Activated CD8-positive, alpha-beta memory T cell treated with anti-CD3 and anti-CD28 coated beads, Interleukin-2, amount 10 ng/mL, durations not matched to agents 7 days and 5 days (primary cell): Measurements from ENCODE around the gene PRR33. TPM values are rescaled to one million over a fixed set of nuclear protein-coding genes. Genes with fewer than 3 reads are reported as not detected.

Source experiments
- ATAC-seq: fragments of 150-1000 bp; cut with Tn5 transposase; one replicate; pipeline ENCODE4 v1.10.0; 2021; ENCODE audit warnings: moderate library complexity
- CTCF ChIA-PET: fragments of 350-600 bp; sonication (Branson Sonifier 250); formaldehyde crosslinking; loops from one replicate; lab custom pipeline; 2021; ENCODE audit warnings: antibody characterized with exemption; lab: Charles Lee
- DNase-seq: peaks from one replicate; pipeline ENCODE4 v3.0.0-alpha.2; 2020
- H3K27ac Mint-ChIP-seq: one replicate; pipeline ENCODE4 v1.8.0; 2021; ENCODE audit warnings: mild to moderate bottlenecking, mixed read lengths
- H3K27me3 Mint-ChIP-seq: one replicate; pipeline ENCODE4 v1.8.0; 2021; ENCODE audit warnings: mixed read lengths
- H3K36me3 Mint-ChIP-seq: one replicate; pipeline ENCODE4 v1.8.0; 2021; ENCODE audit warnings: mild to moderate bottlenecking, mixed read lengths
- H3K4me1 Mint-ChIP-seq: one replicate; pipeline ENCODE4 v1.8.0; 2021; ENCODE audit warnings: mixed read lengths
- H3K4me3 Mint-ChIP-seq: one replicate; pipeline ENCODE4 v1.8.0; 2021; ENCODE audit warnings: mild to moderate bottlenecking, moderate library complexity, mixed read lengths
- H3K9me3 Mint-ChIP-seq: one replicate; pipeline ENCODE4 v1.8.0; 2022; ENCODE audit warnings: low read depth, mixed read lengths
- total RNA-seq, 2 experiments: library from RNA; stranded (reverse); gene quantifications; one replicate each; pipeline ENCODE4 v1.2.3, GENCODE V29; 2021

The PRR33 gene
- total RNA-seq, 2 experiments from 2014 or later = not detected

DNA sequence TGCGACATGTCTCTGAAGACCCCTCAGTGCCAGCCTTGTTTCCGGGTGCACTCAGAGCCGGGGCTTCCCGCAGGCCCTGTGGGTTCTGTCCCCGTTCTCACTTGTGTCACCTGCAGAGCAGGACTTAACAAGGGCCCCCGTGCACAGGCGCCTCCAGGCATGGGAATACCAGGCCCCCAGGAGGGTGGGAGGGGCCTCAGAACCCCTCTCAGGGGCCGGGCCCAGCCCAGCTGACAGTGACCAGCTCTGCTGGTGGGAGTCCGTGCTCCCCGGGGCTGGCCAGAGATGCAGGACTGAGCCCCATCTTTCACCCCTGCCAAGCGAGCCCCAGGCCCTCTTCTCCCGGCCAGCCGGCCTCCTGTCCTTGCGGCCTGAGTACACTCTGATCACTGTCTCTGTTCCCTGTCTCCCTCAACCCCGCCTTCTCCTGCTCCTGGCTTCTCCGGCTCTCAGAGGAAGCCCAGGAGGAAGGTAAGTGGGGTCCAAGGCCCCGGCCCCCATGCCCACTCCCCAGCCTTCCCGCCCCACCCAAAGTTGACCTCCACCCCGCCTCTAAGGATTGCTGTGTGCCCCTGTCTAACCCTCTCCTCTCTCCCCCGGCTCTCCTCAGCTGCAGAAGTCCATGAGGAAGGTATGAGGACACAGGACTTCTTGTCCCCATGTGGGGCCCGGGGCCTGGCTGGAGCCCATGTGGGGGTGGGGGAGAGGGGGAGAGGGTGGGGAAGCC, 33.1 kb upstream of the PRR33 start:
- no peaks in the 10 kb centered on the region for H3K36me3 Mint-ChIP-seq
- CTCF ChIA-PET = no interaction called here
- H3K27ac Mint-ChIP-seq = no peak overlapping the region
- no peaks in the 10 kb centered on the region for H3K9me3 Mint-ChIP-seq
- ATAC-seq (no peak), DNase-seq (no peak)
- H3K4me3 Mint-ChIP-seq = no peak overlapping the region
- no peaks in the 10 kb centered on the region for H3K27me3 Mint-ChIP-seq
- H3K4me1 Mint-ChIP-seq = peaks cover 3% of the 10 kb centered on the region

GRCh38 chr11:1924181-1924580, 32.5 kb upstream of the PRR33 start:
- H3K4me1 Mint-ChIP-seq = peaks cover 3% of the 10 kb centered on the region
- CTCF ChIA-PET = no interaction called here
- H3K4me3 Mint-ChIP-seq = no peak overlapping the region
- H3K27me3 Mint-ChIP-seq = no peaks in the 10 kb centered on the region
- H3K27ac Mint-ChIP-seq = no peak overlapping the region
- no peak for DNase-seq
- no peaks in the 10 kb centered on the region for H3K36me3 Mint-ChIP-seq
- no peak for ATAC-seq
- H3K9me3 Mint-ChIP-seq = no peaks in the 10 kb centered on the region

- DNase-seq (no peak), ATAC-seq (no peak)
- Mint-ChIP-seq H3K27me3 (no peaks in the 10 kb centered on the region), H3K27ac (no peak overlapping the region), H3K4me1 (peaks cover 3% of the 10 kb centered on the region), H3K9me3 (no peaks in the 10 kb centered on the region), H3K4me3 (no peak overlapping the region), H3K36me3 (no peaks in the 10 kb centered on the region)
- CTCF ChIA-PET = interaction anchor here (1.1 kb wide), 1 partner anchor 36 kb away, joined by 3 read pairs; no protein-coding TSS in a partner anchor
These were observed 31.7 kb upstream of the PRR33 start for GRCh38 chr11:1923201-1923956.

- H3K27me3 Mint-ChIP-seq = no peaks in the 10 kb centered on the region
- DNase-seq (no peak), ATAC-seq (no peak)
- no peak overlapping the region for H3K4me3 Mint-ChIP-seq
- H3K27ac Mint-ChIP-seq = no peak overlapping the region
- no peaks in the 10 kb centered on the region for H3K9me3 Mint-ChIP-seq
- CTCF ChIA-PET = interaction anchor here (1.1 to 3.4 kb wide), 4 partner anchors 26 to 90 kb away, joined by 3 to 23 read pairs (median 8); no protein-coding TSS in a partner anchor
- no peaks in the 10 kb centered on the region for H3K36me3 Mint-ChIP-seq
- peaks cover 3% of the 10 kb centered on the region for H3K4me1 Mint-ChIP-seq
These were observed 30.9 kb upstream of the PRR33 start for GRCh38 chr11:1922481-1923081.

DNA sequence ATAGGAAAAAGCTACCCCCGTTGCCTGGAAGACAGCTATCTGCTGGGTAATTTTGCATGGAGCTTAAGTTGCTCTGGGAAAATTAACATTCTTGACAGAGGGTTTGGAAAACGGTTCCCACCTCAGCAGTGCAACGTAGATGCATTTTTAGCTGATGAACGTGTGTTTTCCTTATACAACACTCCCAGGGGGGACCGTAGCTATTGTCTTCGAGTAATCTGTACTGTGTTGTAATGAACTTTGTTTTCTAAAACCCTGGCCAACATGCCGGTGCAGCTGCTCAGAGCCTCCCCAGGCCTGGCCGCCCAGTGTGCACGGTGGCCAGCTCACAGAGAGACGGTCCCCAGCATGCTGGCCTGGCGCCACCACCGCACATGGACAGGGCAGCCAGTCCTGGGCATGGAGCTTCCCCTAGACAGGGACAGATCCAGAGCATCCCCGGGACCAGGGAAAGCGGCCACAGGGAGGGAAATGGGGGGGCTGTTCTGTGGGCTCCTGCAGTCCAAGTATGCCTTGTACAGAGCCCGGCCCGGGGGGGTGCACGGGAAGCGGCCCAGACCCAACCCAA, 30.0 kb upstream of the PRR33 start:
- Mint-ChIP-seq H3K27me3 (no peaks in the 10 kb centered on the region), H3K36me3 (no peaks in the 10 kb centered on the region), H3K9me3 (no peaks in the 10 kb centered on the region), H3K4me3 (no peak overlapping the region), H3K27ac (no peak overlapping the region), H3K4me1 (peaks cover 3% of the 10 kb centered on the region)
- ATAC-seq = no peak
- CTCF ChIA-PET = interaction anchor here (1.1 to 3.4 kb wide), 5 partner anchors 13 to 89 kb away, joined by 3 to 23 read pairs (median 5); no protein-coding TSS in a partner anchor
- DNase-seq = peak; percentile 37

GRCh38 chr11:1920909-1921573, 29.3 kb upstream of the PRR33 start:
- CTCF ChIA-PET = interaction anchor here (1.2 to 3.4 kb wide), 4 partner anchors 13 to 88 kb away, joined by 3 to 23 read pairs (median 8); no protein-coding TSS in a partner anchor
- no peaks in the 10 kb centered on the region for H3K36me3 Mint-ChIP-seq
- ATAC-seq = peak; percentile 22
- peaks cover 4% of the 10 kb centered on the region for H3K4me1 Mint-ChIP-seq
- no peaks in the 10 kb centered on the region for H3K27me3 Mint-ChIP-seq
- H3K9me3 Mint-ChIP-seq = no peaks in the 10 kb centered on the region
- DNase-seq = peak; percentile 36
- H3K27ac Mint-ChIP-seq = no peak overlapping the region
- H3K4me3 Mint-ChIP-seq = no peak overlapping the region

DNA sequence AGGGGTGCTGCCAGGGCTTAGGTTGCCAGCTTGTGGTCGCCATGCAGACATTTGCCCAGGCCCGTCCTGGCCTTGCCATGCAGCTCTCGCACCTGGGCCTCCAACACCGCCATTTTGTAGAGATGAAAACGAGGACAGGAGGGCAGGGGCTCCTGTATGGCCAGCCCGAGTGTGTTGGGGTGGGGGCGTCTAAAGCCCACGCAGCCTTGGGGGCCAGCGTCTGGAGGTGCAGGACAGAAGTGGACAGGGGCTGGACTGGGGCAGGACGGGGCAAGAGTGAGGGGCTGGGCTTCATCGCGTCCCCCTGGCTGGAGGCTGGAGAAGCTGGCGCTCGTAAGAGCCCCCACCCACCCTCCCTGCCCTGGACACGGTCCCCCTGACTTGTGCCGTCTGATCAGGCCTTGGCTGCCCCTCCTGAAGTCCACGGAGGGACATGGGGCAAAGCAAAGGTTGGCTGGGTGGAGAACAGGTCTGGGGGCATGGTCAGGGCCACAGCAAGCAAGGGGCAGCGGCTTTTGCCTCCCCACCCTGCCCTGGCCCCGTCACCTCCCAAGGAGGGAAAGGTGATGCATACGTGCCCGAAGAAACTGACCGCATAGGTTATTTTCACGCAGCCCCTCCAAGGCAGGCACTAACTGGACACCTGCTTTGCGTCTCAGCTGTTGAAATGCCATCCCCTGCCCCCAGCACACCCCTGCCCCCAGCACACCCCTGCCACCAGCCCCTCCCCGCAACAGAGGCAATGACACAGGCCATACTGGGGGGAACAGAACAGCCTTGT, 28.6 kb upstream of the PRR33 start:
- DNase-seq (peak; percentile 39), ATAC-seq (no peak)
- H3K27me3 Mint-ChIP-seq = no peaks in the 10 kb centered on the region
- H3K36me3 Mint-ChIP-seq = no peaks in the 10 kb centered on the region
- no peaks in the 10 kb centered on the region for H3K9me3 Mint-ChIP-seq
- H3K27ac Mint-ChIP-seq = no peak overlapping the region
- CTCF ChIA-PET = interaction anchor here (0.9 to 3.4 kb wide), 7 partner anchors 28 to 268 kb away, joined by 3 to 23 read pairs (median 6); partner anchors contain the start of gene TNNI2
- H3K4me3 Mint-ChIP-seq = no peak overlapping the region
- peaks cover 9% of the 10 kb centered on the region for H3K4me1 Mint-ChIP-seq

GRCh38 chr11:1919391-1920127, 27.9 kb upstream of the PRR33 start, which contains the start of gene TNNT3:
TNNT3 (plus strand) TSS chr11:1919703; CDS start chr11:1922875, 3,172 bp downstream.
- CTCF ChIA-PET = interaction anchor here (0.9 to 4.0 kb wide), 6 partner anchors 29 to 267 kb away, joined by 3 to 23 read pairs (median 7); partner anchors contain the start of genes PRR33 and TNNI2
- peak; percentile 40 for DNase-seq
- no peak for ATAC-seq
- Mint-ChIP-seq H3K9me3 (peaks cover 3% of the 10 kb centered on the region), H3K27ac (no peak within 1 kb of the TSS), H3K4me3 (no peak within 1 kb of the TSS), H3K27me3 (no peaks in the 10 kb centered on the region), H3K36me3 (peaks cover 2% of the 10 kb centered on the region), H3K4me1 (peaks cover 12% of the 10 kb centered on the region)

DNA sequence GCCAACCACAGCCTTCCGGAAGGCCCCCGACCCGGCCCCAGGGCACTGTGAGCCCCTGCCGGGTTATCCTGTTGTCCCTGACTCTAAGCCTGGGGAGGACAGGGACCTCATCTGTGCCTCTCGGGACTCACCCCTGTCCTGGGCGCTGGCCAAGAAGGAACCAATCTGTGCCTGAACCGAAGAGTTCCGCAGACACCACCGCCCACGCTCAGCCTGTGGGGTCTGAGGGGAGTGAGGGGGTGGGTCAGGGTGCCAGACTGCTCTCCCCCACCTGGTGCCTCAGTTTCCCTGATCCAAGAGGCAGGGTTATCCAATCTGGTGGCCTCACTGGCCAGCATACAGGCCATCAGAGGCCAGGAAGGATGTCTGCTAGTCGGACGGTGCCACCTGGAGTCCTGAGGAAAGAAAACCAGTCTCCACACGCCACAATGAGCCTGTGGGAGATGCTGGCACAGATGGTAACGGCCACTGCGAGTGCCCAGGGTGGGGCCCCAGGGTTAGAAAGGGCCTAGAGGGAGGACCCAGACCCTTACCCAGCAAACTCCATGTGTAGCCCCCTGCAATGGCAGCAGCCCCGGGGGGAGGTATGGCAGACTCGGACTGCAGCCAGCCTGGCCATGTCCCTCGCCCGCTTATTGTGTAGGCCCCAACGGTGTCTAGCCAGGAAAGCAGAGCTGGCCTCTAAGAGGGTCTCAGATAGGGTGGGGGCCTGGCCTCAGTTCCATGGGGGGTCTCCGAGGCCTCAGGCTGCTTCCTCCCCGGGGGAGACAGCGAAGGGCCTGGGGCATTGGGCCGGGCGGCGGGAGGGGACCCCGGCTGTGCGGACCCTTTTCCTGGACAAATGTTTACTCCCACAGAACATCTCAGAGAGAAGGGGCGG, 27.0 kb upstream of the PRR33 start:
- ATAC-seq (no peak), DNase-seq (peak; percentile 42)
- Mint-ChIP-seq H3K27me3 (peaks cover under 1% of the 10 kb centered on the region), H3K9me3 (peaks cover 3% of the 10 kb centered on the region), H3K4me3 (no peak overlapping the region), H3K4me1 (peaks cover 12% of the 10 kb centered on the region), H3K36me3 (peaks cover 2% of the 10 kb centered on the region), H3K27ac (no peak overlapping the region)
- CTCF ChIA-PET = interaction anchor here (1.1 to 4.0 kb wide), 5 partner anchors 11 to 225 kb away, joined by 4 to 23 read pairs (median 8); partner anchors contain the start of gene PRR33

- Mint-ChIP-seq H3K36me3 (peaks cover 2% of the 10 kb centered on the region), H3K27ac (no peak overlapping the region)
- CTCF ChIA-PET = interaction anchor here (1.0 to 4.0 kb wide), 6 partner anchors 10 to 224 kb away, joined by 3 to 23 read pairs (median 6); partner anchors contain the start of genes LSP1 and PRR33
These were observed 26.1 kb upstream of the PRR33 start for GRCh38 chr11:1917523-1918435.

More at GRCh38 chr11:1917523-1918435, 26.1 kb upstream of the PRR33 start:
- Mint-ChIP-seq H3K27me3 (peaks cover 4% of the 10 kb centered on the region), H3K9me3 (peaks cover 3% of the 10 kb centered on the region), H3K4me1 (peaks cover 10% of the 10 kb centered on the region), H3K4me3 (no peak overlapping the region)
- no peak for DNase-seq
- ATAC-seq = peak; percentile 2
